GM12878 (cell line): Measurements from ENCODE around the gene RSRC1. TPM values are rescaled to one million over a fixed set of nuclear protein-coding genes. Genes with fewer than 3 reads are reported as not detected.
A peak's percentile ranks its signal among the peaks of the same experiment; 100 is the strongest.

ENCODE experiments used
- ATAC-seq: fragments of 200-7000 bp; cut with Tn5 transposase; 3 replicates; pipeline ENCODE4 v1.9.1; 2020; ENCODE audit warnings: mild to moderate bottlenecking, moderate library complexity
- BruUV-seq: library from RNA; stranded (reverse); fragments of 400-500 nt; replicated peaks from 2 replicates; lab custom pipeline; 2021; lab: Mats Ljungman, UMichigan
- CTCF ChIA-PET: fragments of 300-600 bp; sonication (Branson Sonifier 250); formaldehyde crosslinking; extraction: SDS; loops from one replicate; lab custom pipeline; 2021; ENCODE audit warnings: inconsistent platforms; lab: Yijun Ruan, JAX
- POLR2A ChIA-PET: fragments of 350-600 bp; formaldehyde crosslinking; extraction: SDS; loops from one replicate; lab custom pipeline; 2021; ENCODE audit warnings: inconsistent platforms; lab: Charles Lee
- RAD21 ChIA-PET: fragments of 300-600 bp; sonication (Branson Sonifier 250); formaldehyde crosslinking; loops from one replicate; lab custom pipeline; 2023; ENCODE audit warnings: antibody characterized with exemption; ENCODE audit not compliant: unreplicated experiment; lab: Charles Lee
- SMC1A ChIA-PET: fragments of 300-600 bp; sonication (Branson Sonifier 250); formaldehyde crosslinking; loops from one replicate; lab custom pipeline; 2023; ENCODE audit not compliant: unreplicated experiment, uncharacterized antibody; lab: Charles Lee
- DNase-seq: peaks from one replicate; pipeline ENCODE4 v3.0.0-alpha.2; 2011; ENCODE audit warnings: low read depth, low spot score
- FAIRE-seq: peaks from 3 replicates; lab custom pipeline; 2011; peaks lifted over from hg19 to GRCh38; lab: Jason Lieb, UNC
- H2AFZ ChIP-seq: 2 replicates; pipeline ENCODE4 v1.6.0; 2011; ENCODE audit warnings: low read depth, low read length, control low read depth; ENCODE audit not compliant: control insufficient read depth
- H3K27ac ChIP-seq: 2 replicates; pipeline ENCODE4 v1.5.1; 2011; ENCODE audit warnings: control low read depth; ENCODE audit not compliant: control insufficient read depth, insufficient read depth
- H3K27me3 ChIP-seq, 2 experiments: replicated peaks in 1 of 2; 2 replicates each; pipeline versions ENCODE4 v1.6.0 to v1.6.1; 2011; ENCODE audit warnings: low read length in 1 of 2; ENCODE audit not compliant: control insufficient read depth in 2 of 2, insufficient read depth in 2 of 2
- H3K36me3 ChIP-seq, 2 experiments: 2 replicates each; pipeline ENCODE4 v1.5.1; 2011; ENCODE audit warnings: low read length in 1 of 2; ENCODE audit not compliant: control insufficient read depth in 2 of 2, insufficient read depth in 2 of 2
- H3K4me1 ChIP-seq: 2 replicates; pipeline ENCODE4 v1.6.1; 2011; ENCODE audit warnings: mild to moderate bottlenecking, low read length, moderate library complexity, mixed read lengths; ENCODE audit not compliant: control insufficient read depth, insufficient read depth
- H3K4me2 ChIP-seq: 2 replicates; pipeline ENCODE4 v1.6.0; 2011; ENCODE audit warnings: control low read depth; ENCODE audit not compliant: control insufficient read depth, insufficient read depth
- H3K4me3 ChIP-seq: fragments of 200-600 bp; sonication (generic); 2 replicates; pipeline ENCODE4 v1.5.1; 2016
- H3K79me2 ChIP-seq: 2 replicates; pipeline ENCODE4 v1.6.0; 2011; ENCODE audit warnings: low read length; ENCODE audit not compliant: control insufficient read depth, insufficient read depth
- H3K9ac ChIP-seq: 2 replicates; pipeline ENCODE4 v1.8.0; 2011; ENCODE audit warnings: low read length, control low read depth, mixed read lengths; ENCODE audit not compliant: control insufficient read depth, insufficient read depth
- H3K9me3 ChIP-seq: replicated peaks from 3 replicates; pipeline ENCODE4 v1.5.1; 2011; ENCODE audit warnings: mild to moderate bottlenecking, low read length; ENCODE audit not compliant: control insufficient read depth, insufficient read depth
- H4K20me1 ChIP-seq: 2 replicates; pipeline ENCODE4 v1.6.0; 2011; ENCODE audit not compliant: control insufficient read depth, insufficient read depth
- BRCA1 ChIP-seq: IDR thresholded peaks from 2 replicates; pipeline ENCODE4 v1.6.1; 2011; ENCODE audit warnings: low read depth, low read length, improper control_type of control experiment
- HCFC1 ChIP-seq: fragments of 150-350 bp; IDR thresholded peaks from 2 replicates; pipeline ENCODE4 v1.6.1; 2014; ENCODE audit warnings: low read length
- REST ChIP-seq: IDR thresholded peaks from 2 replicates; pipeline ENCODE4 v1.6.1; 2012; ENCODE audit warnings: mild to moderate bottlenecking, low read depth, low read length
- WGBS: methylation state at CpG from one replicate; pipeline ENCODE4 v1.1.6; 2016; ENCODE audit warnings: low lambda C conversion rate; ENCODE audit not compliant: insufficient replicate concordance, insufficient coverage; ENCODE audit errors: missing lambda C conversion rate; 5-methylcytosine and 5-hydroxymethylcytosine counted together
- in situ Hi-C: fragments of 300-500 bp; cut with MboI; formaldehyde crosslinking; loops from 9 replicates; pipeline ENCODE4 v1.14.3; 2018; ENCODE audit warnings: mixed read lengths
- intact Hi-C: fragments of 100-400 bp; cut with micrococcal nuclease; formaldehyde crosslinking; loops from one replicate; pipeline ENCODE4 v1.14.2; 2022; ENCODE audit not compliant: unreplicated experiment
- polyA plus RNA-seq, 11 experiments: library from polyadenylated mRNA; depleted of rRNA in 4 of 11; unstranded in 6 of 11; stranded (reverse) in 5 of 11; fragments of >200 nt; fragmentation: Nextera tagmentation in 4 of 11; fragmentation: Illumina TruSeq in 1 of 11; extraction: Ambion mirVana in 4 of 11; extraction: Trizol in 1 of 11; gene quantifications; 1 replicate in 1 of 11; 2 replicates in 10 of 11; pipeline versions ENCODE4 v1.2.1 to v1.2.3, GENCODE V29; 2011 to 2016; ENCODE audit warnings: inconsistent platforms in 2 of 11, missing spikeins in 2 of 11, low read depth in 1 of 11
- total RNA-seq, 4 experiments: library from RNA; depleted of rRNA in 3 of 4; stranded (reverse); fragments of >200 nt in 3 of 4; fragmentation: Illumina TruSeq in 1 of 4; extraction: Trizol in 1 of 4; gene quantifications; 2 replicates each; pipeline versions ENCODE4 v1.2.1 to v1.2.3, GENCODE V29; 2013 to 2021

Gene RSRC1
- total and polyA plus RNA-seq, 10 of the 15 experiments (the other 5 are each of a cell fraction or from before 2014, with no cell fraction given): 16.4 to 85.9 (median 42.0) TPM

- POLR2A ChIA-PET: no interaction called here
- DNase-seq: no peak
- H3K36me3 ChIP-seq: no peaks in the 10 kb centered on the region
- H3K4me1 ChIP-seq: no peaks in the 10 kb centered on the region
- CTCF ChIA-PET: interaction anchor here (0.9 to 1.3 kb wide), 2 partner anchors 9 to 349 kb away, joined by 3 to 5 read pairs; no protein-coding TSS in a partner anchor
- SMC1A ChIA-PET: interaction anchor here (0.7 to 1.7 kb wide), 3 partner anchors 8 to 349 kb away, joined by 3 to 4 read pairs (median 4); no protein-coding TSS in a partner anchor
- H3K9ac ChIP-seq: no peak overlapping the region
- no TSS peak for BruUV-seq
- H3K4me3 ChIP-seq: no peak overlapping the region
- no peaks in the 10 kb centered on the region; a peak in 1 of 4 replicates for H3K27me3 ChIP-seq
- intact Hi-C loops (no loop called here), in situ Hi-C loops (no loop called here)
- no peak overlapping the region for H3K4me2 ChIP-seq
- H3K9me3 ChIP-seq: no peaks in the 10 kb centered on the region
- RAD21 ChIA-PET: no interaction called here
- TF ChIP-seq REST: no peak
- no peaks in the 10 kb centered on the region for H4K20me1 ChIP-seq
- no peaks in the 10 kb centered on the region for H3K79me2 ChIP-seq
- no peak for FAIRE-seq
- ATAC-seq: peak; percentile 27; the same call in 1 of the 3 replicates
- H3K27ac ChIP-seq: no peak overlapping the region
- no peak overlapping the region for H2AFZ ChIP-seq
These were observed 24.5 kb upstream of the RSRC1 start for GRCh38 chr3:158085358-158085757.

DNA sequence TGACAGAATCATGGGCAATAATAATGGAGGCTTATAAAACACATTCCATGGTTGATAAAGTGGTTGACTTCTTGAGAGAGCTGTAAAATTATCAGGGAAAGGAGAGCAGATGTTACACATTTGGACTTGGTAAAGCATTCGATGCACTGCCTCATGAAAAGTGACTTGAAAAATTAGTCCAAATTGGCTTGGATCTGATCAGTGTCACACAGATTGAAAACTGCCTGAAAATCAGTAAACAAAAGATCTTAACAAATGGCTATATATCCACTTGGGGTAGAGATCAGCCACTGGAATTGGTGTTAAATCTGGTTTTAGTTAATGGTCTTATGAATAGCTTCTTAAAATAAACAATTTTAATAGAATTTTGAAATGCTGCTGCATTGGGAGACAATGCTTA, 24.0 kb upstream of the RSRC1 start:
- no peak for TF ChIP-seq HCFC1
- TF ChIP-seq BRCA1: no peak
- no peaks in the 10 kb centered on the region for H3K4me1 ChIP-seq
- intact Hi-C loops: no loop called here
- no peak overlapping the region for H3K4me2 ChIP-seq
- ChIA-PET SMC1A (interaction anchor here (1.6 to 1.7 kb wide), 2 partner anchors 8 to 348 kb away, joined by 4 read pairs; no protein-coding TSS in a partner anchor), RAD21 (no interaction called here), CTCF (interaction anchor here (0.9 to 1.3 kb wide), 4 partner anchors 8 to 348 kb away, joined by 3 to 5 read pairs (median 3); no protein-coding TSS in a partner anchor), POLR2A (no interaction called here)
- H3K36me3 ChIP-seq: no peaks in the 10 kb centered on the region
- H3K9me3 ChIP-seq: no peaks in the 10 kb centered on the region
- ATAC-seq (no peak), DNase-seq (no peak), FAIRE-seq (no peak)
- H3K27me3 ChIP-seq: no peaks in the 10 kb centered on the region; a peak in 1 of 4 replicates
- no peaks in the 10 kb centered on the region for H3K79me2 ChIP-seq
- H3K4me3 ChIP-seq: no peak overlapping the region
- no peak overlapping the region for H3K27ac ChIP-seq
- no peaks in the 10 kb centered on the region for H4K20me1 ChIP-seq
- in situ Hi-C loops: no loop called here
- H3K9ac ChIP-seq: no peak overlapping the region
- no TSS peak for BruUV-seq
- 39% methylated on average over 1 of the region's 1 CpG for WGBS
- no peak overlapping the region for H2AFZ ChIP-seq
